ELR (cell line): ENCODE results near the gene SLC6A4.
"Not testable (repeated sequence)": the region's sequence is repeated elsewhere in the genome, so short reads cannot be mapped to it uniquely, and the experiment has no call there.

ENCODE experiments used
- DNase-seq: peaks from one replicate; pipeline ENCODE4 v3.0.0-alpha.2; 2015; ENCODE audit warnings: low read depth

The SLC6A4 gene

GRCh38 chr17:30219315-30219714 is 16.2 kb downstream of the SLC6A4 start:
- DNase-seq = no peak

- no peak for DNase-seq
Observed at GRCh38 chr17:30218799-30219198, 16.7 kb downstream of the SLC6A4 start.

- no peak for DNase-seq
Observed at GRCh38 chr17:30217746-30218245, 17.7 kb downstream of the SLC6A4 start.

GRCh38 chr17:30217054-30217453 is 18.4 kb downstream of the SLC6A4 start:
- no peak for DNase-seq

GRCh38 chr17:30212750-30213149 is 22.7 kb downstream of the SLC6A4 start:
- DNase-seq = no peak

GRCh38 chr17:30211371-30211770 is 24.1 kb downstream of the SLC6A4 start:
- no peak for DNase-seq

- no peak for DNase-seq
Observed at GRCh38 chr17:30210901-30211300, 24.6 kb downstream of the SLC6A4 start.

GRCh38 chr17:30210366-30210765 is 25.1 kb downstream of the SLC6A4 start:
- DNase-seq = no peak

GRCh38 chr17:30209930-30210329 is 25.6 kb downstream of the SLC6A4 start:
- DNase-seq = no peak

- no peak for DNase-seq
Observed at GRCh38 chr17:30208214-30208613, 27.3 kb downstream of the SLC6A4 start.

- DNase-seq = no peak
Observed at GRCh38 chr17:30207655-30208054, 27.8 kb downstream of the SLC6A4 start.

GRCh38 chr17:30203471-30203981 is 32.0 kb downstream of the SLC6A4 start:
- no peak for DNase-seq

- not testable (repeated sequence) for DNase-seq
Observed at GRCh38 chr17:30200656-30201055, 34.8 kb downstream of the SLC6A4 start.

GRCh38 chr17:30200106-30200505 is 35.4 kb downstream of the SLC6A4 start:
- no peak for DNase-seq

- DNase-seq = peak; percentile 40
Observed at GRCh38 chr17:30199600-30199999, 35.9 kb downstream of the SLC6A4 start.

GRCh38 chr17:30197416-30197815 is 38.1 kb downstream of the SLC6A4 start:
- no peak for DNase-seq

- DNase-seq = no peak
Observed at GRCh38 chr17:30196504-30196903, 39.0 kb downstream of the SLC6A4 start.

- no peak for DNase-seq
Observed at GRCh38 chr17:30191072-30191471, 44.4 kb downstream of the SLC6A4 start.

- DNase-seq = no peak
Observed at GRCh38 chr17:30188211-30188939, 47.1 kb downstream of the SLC6A4 start.

- no peak for DNase-seq
Observed at GRCh38 chr17:30187573-30187972, 47.9 kb downstream of the SLC6A4 start.

- no peak for DNase-seq
Observed at GRCh38 chr17:30186761-30187160, 48.7 kb downstream of the SLC6A4 start.

GRCh38 chr17:30176855-30177254 is 58.6 kb downstream of the SLC6A4 start:
- no peak for DNase-seq

GRCh38 chr17:30174556-30174955 is 60.9 kb downstream of the SLC6A4 start:
- no peak for DNase-seq

- no peak for DNase-seq
Observed at GRCh38 chr17:30173649-30174048, 61.8 kb downstream of the SLC6A4 start.
